ENCODE measurements around the gene PITX1. TPM values are rescaled to one million over a fixed set of nuclear protein-coding genes. Genes with fewer than 3 reads are reported as not detected.
A peak's percentile ranks its signal among the peaks of the same experiment; 100 is the strongest.

Gene PITX1
- total and polyA plus RNA-seq, 4 donors, result 0.43 to 1.3 (median 0.72) TPM

- no peak for TF ChIP-seq CTCF (IDR thresholded peaks at IDR 0.05; ENCODE audit: control extremely low read depth, extremely low read depth)
- no peaks in the 10 kb centered on the region for H3K27me3 ChIP-seq (ENCODE audit: control insufficient read depth in 3 of 3, insufficient read depth in 3 of 3, low read length in 2 of 3)
- no peak overlapping the region for H3K9ac ChIP-seq (ENCODE audit: insufficient read depth in 1 of 2, low read length in 2 of 2)
- 62 to 82% methylated on average over 10 of the region's 10 CpGs for WGBS, 2 donors
- H3K9me3 ChIP-seq (ENCODE audit: control insufficient read depth in 4 of 4, insufficient read depth in 3 of 4, low read length in 3 of 4), result no peaks in the 10 kb centered on the region
- DNase-seq (peak; percentile 61 to 71 (median 64)), ATAC-seq (ENCODE audit: insufficient read depth, low FRiP score) (no peak)
- peaks cover 0 to 8% (median 0%) of the 10 kb centered on the region in 5 donors for H3K4me1 ChIP-seq (ENCODE audit: control insufficient read depth in 5 of 5, insufficient read depth in 5 of 5, low read length in 5 of 5)
- H3K27ac ChIP-seq (ENCODE audit: low read depth in 1 of 2, low read length in 1 of 2), result no peak overlapping the region
- H3K4me3 ChIP-seq, result no peak overlapping the region
- no peaks in the 10 kb centered on the region for H3K36me3 ChIP-seq (ENCODE audit: control insufficient read depth in 4 of 4, insufficient read depth in 4 of 4, low read length in 4 of 4)
Measured at GRCh38 chr5:135013947-135014570, 20.0 kb downstream of the PITX1 start.

- Histone ChIP-seq H3K4me3 (no peak overlapping the region), H3K9me3 (ENCODE audit: control insufficient read depth in 4 of 4, insufficient read depth in 3 of 4, low read length in 3 of 4) (no peaks in the 10 kb centered on the region), H3K36me3 (ENCODE audit: control insufficient read depth in 4 of 4, insufficient read depth in 4 of 4, low read length in 4 of 4) (no peaks in the 10 kb centered on the region), H3K9ac (ENCODE audit: insufficient read depth in 1 of 2, low read length in 2 of 2) (no peak overlapping the region), H3K4me1 (ENCODE audit: control insufficient read depth in 5 of 5, insufficient read depth in 5 of 5, low read length in 5 of 5) (peaks cover 0 to 8% (median 0%) of the 10 kb centered on the region in 5 donors), H3K27me3 (ENCODE audit: control insufficient read depth in 3 of 3, insufficient read depth in 3 of 3, low read length in 2 of 3) (no peaks in the 10 kb centered on the region), H3K27ac (ENCODE audit: low read depth in 1 of 2, low read length in 1 of 2) (no peak overlapping the region)
- ATAC-seq (ENCODE audit: insufficient read depth, low FRiP score) (no peak), DNase-seq (no peak)
- 93 to 95% methylated on average over 7 of the region's 7 CpGs for WGBS, 2 donors
- TF ChIP-seq CTCF (IDR thresholded peaks at IDR 0.05; ENCODE audit: control extremely low read depth, extremely low read depth), result no peak
Measured at GRCh38 chr5:135013445-135013844, 20.6 kb downstream of the PITX1 start.

- no peak overlapping the region for H3K9ac ChIP-seq (ENCODE audit: insufficient read depth in 1 of 2, low read length in 2 of 2)
- no peaks in the 10 kb centered on the region for H3K36me3 ChIP-seq (ENCODE audit: control insufficient read depth in 4 of 4, insufficient read depth in 4 of 4, low read length in 4 of 4)
- no peak overlapping the region for H3K27ac ChIP-seq (ENCODE audit: low read depth in 1 of 2, low read length in 1 of 2)
- peaks cover 0 to 8% (median 0%) of the 10 kb centered on the region in 5 donors for H3K4me1 ChIP-seq (ENCODE audit: control insufficient read depth in 5 of 5, insufficient read depth in 5 of 5, low read length in 5 of 5)
- H3K27me3 ChIP-seq (ENCODE audit: control insufficient read depth in 3 of 3, insufficient read depth in 3 of 3, low read length in 2 of 3), result no peaks in the 10 kb centered on the region
- no peak for DNase-seq
- no peak overlapping the region for H3K4me3 ChIP-seq
- no peak for TF ChIP-seq CTCF (IDR thresholded peaks at IDR 0.05; ENCODE audit: control extremely low read depth, extremely low read depth)
- WGBS, 2 donors, result 91 to 93% methylated on average over 5 of the region's 5 CpGs
- no peak for ATAC-seq (ENCODE audit: insufficient read depth, low FRiP score)
- no peaks in the 10 kb centered on the region for H3K9me3 ChIP-seq (ENCODE audit: control insufficient read depth in 4 of 4, insufficient read depth in 3 of 4, low read length in 3 of 4)
Measured at GRCh38 chr5:135012951-135013391, 21.1 kb downstream of the PITX1 start.
